ENCODE measurements around the gene OTUB2. TPM values are rescaled to one million over a fixed set of nuclear protein-coding genes. Genes with fewer than 3 reads are reported as not detected.

OTUB2 gene
- polyA plus RNA-seq, 1 of the 3 experiments (the other 2 are of a cell fraction) = 1.4 TPM

DNA sequence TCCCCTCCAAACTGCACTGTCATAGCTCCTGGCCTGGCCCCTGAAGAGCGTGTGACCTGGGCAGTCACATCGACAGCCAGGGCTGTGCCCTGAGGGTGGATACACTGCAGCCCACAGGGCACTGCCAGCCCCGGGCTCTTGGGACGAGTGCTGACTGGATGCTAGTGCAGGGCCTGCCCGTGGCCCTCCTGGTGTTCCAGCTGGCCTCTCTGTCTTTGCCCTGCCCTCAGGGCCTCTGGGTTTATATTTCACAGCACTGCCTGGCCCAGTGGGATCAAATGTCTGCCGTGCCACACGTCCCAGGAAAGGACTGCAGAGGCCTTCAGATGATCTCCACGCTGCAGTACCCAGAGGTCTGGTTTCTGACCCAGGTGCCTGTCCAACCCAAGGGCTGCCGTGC lies 39.2 kb upstream of the OTUB2 start (continued):
- TF ChIP-seq, protein P1, sequence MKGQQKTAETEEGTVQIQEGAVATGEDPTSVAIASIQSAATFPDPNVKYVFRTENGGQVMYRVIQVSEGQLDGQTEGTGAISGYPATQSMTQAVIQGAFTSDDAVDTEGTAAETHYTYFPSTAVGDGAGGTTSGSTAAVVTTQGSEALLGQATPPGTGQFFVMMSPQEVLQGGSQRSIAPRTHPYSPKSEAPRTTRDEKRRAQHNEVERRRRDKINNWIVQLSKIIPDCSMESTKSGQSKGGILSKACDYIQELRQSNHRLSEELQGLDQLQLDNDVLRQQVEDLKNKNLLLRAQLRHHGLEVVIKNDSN (IDR thresholded peaks at IDR 0.05; ENCODE audit: borderline replicate concordance, low read depth) = no peak

DNA sequence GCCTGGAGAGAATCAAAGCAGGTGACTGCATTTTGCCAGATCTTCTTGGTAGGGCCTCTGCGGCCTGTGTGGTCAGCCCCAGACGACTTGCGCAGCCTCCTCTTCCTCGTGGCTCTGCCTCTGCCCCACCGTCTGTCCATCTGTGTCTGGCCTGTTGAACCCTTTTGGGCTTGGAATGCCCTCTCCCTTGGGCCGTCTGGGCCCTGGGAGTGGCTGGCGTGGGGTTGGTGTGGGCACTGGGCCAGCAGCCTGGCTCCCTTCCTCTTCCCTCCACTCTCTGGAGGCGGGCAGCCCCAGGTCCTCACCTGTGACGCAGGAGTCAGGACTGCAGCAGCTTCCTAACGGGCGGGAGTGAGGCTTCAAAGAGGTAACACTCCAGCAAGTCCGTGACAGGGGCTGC lies 38.8 kb upstream of the OTUB2 start:
- 85% methylated on average over 7 of the region's 12 CpGs for WGBS (ENCODE audit: low lambda C conversion rate)
- Histone ChIP-seq H3K9me2 (no peaks in the 10 kb centered on the region), H3K4me3 (ENCODE audit: low read depth in 2 of 2, low read length in 1 of 2) (no peak overlapping the region), H3F3A (replicated peaks; ENCODE audit: insufficient read depth) (no peaks in the 10 kb centered on the region), H4K20me1 (ENCODE audit: insufficient read depth) (no peaks in the 10 kb centered on the region), H3K4me1 (ENCODE audit: control insufficient read depth in 1 of 2, insufficient read depth in 2 of 2, low read depth in 1 of 2, low read length in 1 of 2) (peaks cover 5 to 7% of the 10 kb centered on the region in 2 experiments; a peak in 2 of 4 replicates), H2AFZ (ENCODE audit: low read depth) (no peak overlapping the region), H3K4me2 (no peak overlapping the region), H3K9me3 (no peaks in the 10 kb centered on the region), H3K27ac (ENCODE audit: low read depth in 2 of 2, low read length in 1 of 2) (no peak overlapping the region), H3K27me3 (ENCODE audit: insufficient read depth) (no peaks in the 10 kb centered on the region), H3K9ac (no peak overlapping the region), H3K36me3 (replicated peaks in 1 of 2; ENCODE audit: control insufficient read depth in 1 of 2, insufficient read depth in 2 of 2, low read length in 1 of 2) (no peaks in the 10 kb centered on the region), H3K79me2 (ENCODE audit: insufficient read depth) (no peaks in the 10 kb centered on the region)
- POLR2A ChIA-PET = no interaction called here
- TF ChIP-seq TAF1 (IDR thresholded peaks at IDR 0.05; ENCODE audit: borderline replicate concordance, low read depth, low read length) (no peak), CHD2 (IDR thresholded peaks at IDR 0.05; ENCODE audit: low read length, partially characterized antibody) (no peak), RXRA (IDR thresholded peaks at IDR 0.05; ENCODE audit: borderline replicate concordance, low read depth) (no peak), SMC3 (IDR thresholded peaks at IDR 0.05; ENCODE audit: low read depth, low read length) (no peak), SIN3A (IDR thresholded peaks at IDR 0.05; ENCODE audit: borderline replicate concordance, low read depth, low read length) (no peak), TEAD4 (IDR thresholded peaks at IDR 0.05; ENCODE audit: borderline replicate concordance, insufficient read depth) (no peak), RFX5 (IDR thresholded peaks at IDR 0.05; ENCODE audit: low read length) (no peak)
- TF ChIP-seq, protein P2, sequence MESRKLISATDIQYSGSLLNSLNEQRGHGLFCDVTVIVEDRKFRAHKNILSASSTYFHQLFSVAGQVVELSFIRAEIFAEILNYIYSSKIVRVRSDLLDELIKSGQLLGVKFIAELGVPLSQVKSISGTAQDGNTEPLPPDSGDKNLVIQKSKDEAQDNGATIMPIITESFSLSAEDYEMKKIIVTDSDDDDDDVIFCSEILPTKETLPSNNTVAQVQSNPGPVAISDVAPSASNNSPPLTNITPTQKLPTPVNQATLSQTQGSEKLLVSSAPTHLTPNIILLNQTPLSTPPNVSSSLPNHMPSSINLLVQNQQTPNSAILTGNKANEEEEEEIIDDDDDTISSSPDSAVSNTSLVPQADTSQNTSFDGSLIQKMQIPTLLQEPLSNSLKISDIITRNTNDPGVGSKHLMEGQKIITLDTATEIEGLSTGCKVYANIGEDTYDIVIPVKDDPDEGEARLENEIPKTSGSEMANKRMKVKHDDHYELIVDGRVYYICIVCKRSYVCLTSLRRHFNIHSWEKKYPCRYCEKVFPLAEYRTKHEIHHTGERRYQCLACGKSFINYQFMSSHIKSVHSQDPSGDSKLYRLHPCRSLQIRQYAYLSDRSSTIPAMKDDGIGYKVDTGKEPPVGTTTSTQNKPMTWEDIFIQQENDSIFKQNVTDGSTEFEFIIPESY (IDR thresholded peaks at IDR 0.05; ENCODE audit: borderline replicate concordance, low read depth) = no peak
- TF ChIP-seq, protein P3, sequence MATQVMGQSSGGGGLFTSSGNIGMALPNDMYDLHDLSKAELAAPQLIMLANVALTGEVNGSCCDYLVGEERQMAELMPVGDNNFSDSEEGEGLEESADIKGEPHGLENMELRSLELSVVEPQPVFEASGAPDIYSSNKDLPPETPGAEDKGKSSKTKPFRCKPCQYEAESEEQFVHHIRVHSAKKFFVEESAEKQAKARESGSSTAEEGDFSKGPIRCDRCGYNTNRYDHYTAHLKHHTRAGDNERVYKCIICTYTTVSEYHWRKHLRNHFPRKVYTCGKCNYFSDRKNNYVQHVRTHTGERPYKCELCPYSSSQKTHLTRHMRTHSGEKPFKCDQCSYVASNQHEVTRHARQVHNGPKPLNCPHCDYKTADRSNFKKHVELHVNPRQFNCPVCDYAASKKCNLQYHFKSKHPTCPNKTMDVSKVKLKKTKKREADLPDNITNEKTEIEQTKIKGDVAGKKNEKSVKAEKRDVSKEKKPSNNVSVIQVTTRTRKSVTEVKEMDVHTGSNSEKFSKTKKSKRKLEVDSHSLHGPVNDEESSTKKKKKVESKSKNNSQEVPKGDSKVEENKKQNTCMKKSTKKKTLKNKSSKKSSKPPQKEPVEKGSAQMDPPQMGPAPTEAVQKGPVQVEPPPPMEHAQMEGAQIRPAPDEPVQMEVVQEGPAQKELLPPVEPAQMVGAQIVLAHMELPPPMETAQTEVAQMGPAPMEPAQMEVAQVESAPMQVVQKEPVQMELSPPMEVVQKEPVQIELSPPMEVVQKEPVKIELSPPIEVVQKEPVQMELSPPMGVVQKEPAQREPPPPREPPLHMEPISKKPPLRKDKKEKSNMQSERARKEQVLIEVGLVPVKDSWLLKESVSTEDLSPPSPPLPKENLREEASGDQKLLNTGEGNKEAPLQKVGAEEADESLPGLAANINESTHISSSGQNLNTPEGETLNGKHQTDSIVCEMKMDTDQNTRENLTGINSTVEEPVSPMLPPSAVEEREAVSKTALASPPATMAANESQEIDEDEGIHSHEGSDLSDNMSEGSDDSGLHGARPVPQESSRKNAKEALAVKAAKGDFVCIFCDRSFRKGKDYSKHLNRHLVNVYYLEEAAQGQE (IDR thresholded peaks at IDR 0.05; ENCODE audit: low read depth, low read length) = no peak
- TF ChIP-seq, protein P4, sequence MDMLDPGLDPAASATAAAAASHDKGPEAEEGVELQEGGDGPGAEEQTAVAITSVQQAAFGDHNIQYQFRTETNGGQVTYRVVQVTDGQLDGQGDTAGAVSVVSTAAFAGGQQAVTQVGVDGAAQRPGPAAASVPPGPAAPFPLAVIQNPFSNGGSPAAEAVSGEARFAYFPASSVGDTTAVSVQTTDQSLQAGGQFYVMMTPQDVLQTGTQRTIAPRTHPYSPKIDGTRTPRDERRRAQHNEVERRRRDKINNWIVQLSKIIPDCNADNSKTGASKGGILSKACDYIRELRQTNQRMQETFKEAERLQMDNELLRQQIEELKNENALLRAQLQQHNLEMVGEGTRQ (IDR thresholded peaks at IDR 0.05; ENCODE audit: borderline replicate concordance, low read depth, low read length) = no peak
- no peak for DNase-seq
- CTCF ChIA-PET = interaction anchor here (1.1 to 1.7 kb wide), 3 partner anchors 10 to 149 kb away, joined by 3 to 5 read pairs (median 4); partner anchors contain the start of gene CCDC197
